Parathyroid adenoma (tissue), 2 donors: ENCODE data around the gene ADGRL3.

ENCODE experiments used
- H2AFZ ChIP-seq: fragments of 300-600 bp; sonication (generic); one replicate; pipeline ENCODE4 v1.7.0; 2017; ENCODE audit warnings: antibody characterized with exemption, mild to moderate bottlenecking
- H3K27ac ChIP-seq: fragments of 300-600 bp; sonication (generic); one replicate; pipeline ENCODE4 v1.7.0; 2017
- H3K27me3 ChIP-seq: fragments of 300-600 bp; sonication (generic); one replicate; pipeline ENCODE4 v1.7.0; 2017; ENCODE audit warnings: low read length; ENCODE audit not compliant: control insufficient read depth, insufficient read depth
- H3K36me3 ChIP-seq: fragments of 300-600 bp; sonication (generic); one replicate; pipeline ENCODE4 v1.7.0; 2017; ENCODE audit warnings: low read length; ENCODE audit not compliant: control insufficient read depth, insufficient read depth
- H3K4me1 ChIP-seq: fragments of 300-600 bp; sonication (generic); one replicate; pipeline ENCODE4 v1.7.0; 2017; ENCODE audit warnings: control low read depth
- H3K4me2 ChIP-seq: fragments of 300-600 bp; sonication (generic); one replicate; pipeline ENCODE4 v1.7.0; 2017; ENCODE audit warnings: low read length
- H3K4me3 ChIP-seq: fragments of 300-600 bp; sonication (generic); one replicate; pipeline ENCODE4 v1.7.0; 2017; ENCODE audit warnings: low read depth, low read length
- H3K79me2 ChIP-seq: fragments of 300-600 bp; sonication (generic); one replicate; pipeline ENCODE4 v1.7.0; 2017; ENCODE audit warnings: control low read depth
- H3K9ac ChIP-seq: fragments of 300-600 bp; sonication (generic); one replicate; pipeline ENCODE4 v1.7.0; 2017; ENCODE audit warnings: mild to moderate bottlenecking
- H3K9me3 ChIP-seq: fragments of 300-600 bp; sonication (generic); one replicate; pipeline ENCODE4 v1.7.0; 2017; ENCODE audit warnings: low read length; ENCODE audit not compliant: control insufficient read depth
- TF ChIP-seq, protein P1 (sequence below): fragments of 300-600 bp; sonication (generic); IDR thresholded peaks from one replicate; pipeline ENCODE4 v1.7.0; 2017; ENCODE audit warnings: antibody characterized with exemption, mild to moderate bottlenecking
- donor health status: primary hyperparathyroidism.

Gene ADGRL3

GRCh38 chr4:61301271-61301670, 101.1 kb downstream of the ADGRL3 start:
- TF ChIP-seq, protein P1, sequence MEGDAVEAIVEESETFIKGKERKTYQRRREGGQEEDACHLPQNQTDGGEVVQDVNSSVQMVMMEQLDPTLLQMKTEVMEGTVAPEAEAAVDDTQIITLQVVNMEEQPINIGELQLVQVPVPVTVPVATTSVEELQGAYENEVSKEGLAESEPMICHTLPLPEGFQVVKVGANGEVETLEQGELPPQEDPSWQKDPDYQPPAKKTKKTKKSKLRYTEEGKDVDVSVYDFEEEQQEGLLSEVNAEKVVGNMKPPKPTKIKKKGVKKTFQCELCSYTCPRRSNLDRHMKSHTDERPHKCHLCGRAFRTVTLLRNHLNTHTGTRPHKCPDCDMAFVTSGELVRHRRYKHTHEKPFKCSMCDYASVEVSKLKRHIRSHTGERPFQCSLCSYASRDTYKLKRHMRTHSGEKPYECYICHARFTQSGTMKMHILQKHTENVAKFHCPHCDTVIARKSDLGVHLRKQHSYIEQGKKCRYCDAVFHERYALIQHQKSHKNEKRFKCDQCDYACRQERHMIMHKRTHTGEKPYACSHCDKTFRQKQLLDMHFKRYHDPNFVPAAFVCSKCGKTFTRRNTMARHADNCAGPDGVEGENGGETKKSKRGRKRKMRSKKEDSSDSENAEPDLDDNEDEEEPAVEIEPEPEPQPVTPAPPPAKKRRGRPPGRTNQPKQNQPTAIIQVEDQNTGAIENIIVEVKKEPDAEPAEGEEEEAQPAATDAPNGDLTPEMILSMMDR, result no peak
- Histone ChIP-seq H2AFZ (no peak overlapping the region), H3K4me3 (no peak overlapping the region), H3K27ac (no peak overlapping the region), H3K9me3 (no peaks in the 10 kb centered on the region), H3K27me3 (no peaks in the 10 kb centered on the region), H3K79me2 (no peaks in the 10 kb centered on the region), H3K4me1 (no peaks in the 10 kb centered on the region), H3K4me2 (no peak overlapping the region), H3K9ac (no peak overlapping the region), H3K36me3 (no peaks in the 10 kb centered on the region)

DNA sequence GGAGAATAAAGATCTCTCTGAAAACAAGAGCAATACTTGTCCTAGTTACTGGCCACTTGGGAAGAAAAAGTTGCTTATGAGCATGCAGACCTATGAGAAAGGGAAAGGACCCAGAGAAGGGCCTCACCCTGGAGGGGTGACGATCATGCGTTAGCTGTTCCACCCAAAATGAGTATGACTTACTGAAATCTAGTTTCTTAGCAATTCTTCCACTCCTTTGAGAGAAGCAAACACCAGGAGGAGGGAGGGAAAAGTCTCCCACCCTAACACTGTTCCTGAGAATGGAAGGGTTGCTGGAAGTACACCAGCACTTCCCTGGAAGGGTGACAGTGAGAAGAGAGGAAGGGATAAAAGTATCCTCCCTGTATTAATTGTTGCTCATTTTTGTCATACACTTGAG, 107.9 kb downstream of the ADGRL3 start:
- Histone ChIP-seq H3K9ac (no peak overlapping the region), H3K4me3 (no peak overlapping the region), H3K9me3 (no peaks in the 10 kb centered on the region), H2AFZ (no peak overlapping the region), H3K79me2 (no peaks in the 10 kb centered on the region), H3K36me3 (no peaks in the 10 kb centered on the region), H3K4me1 (no peaks in the 10 kb centered on the region), H3K27me3 (no peaks in the 10 kb centered on the region), H3K27ac (no peak overlapping the region), H3K4me2 (no peak overlapping the region)
- TF ChIP-seq, protein P1, result no peak

- no peak overlapping the region for H3K4me2 ChIP-seq
- no peak overlapping the region for H3K27ac ChIP-seq
- no peak overlapping the region for H2AFZ ChIP-seq
- TF ChIP-seq, protein P1, result no peak
- H3K4me1 ChIP-seq, result no peaks in the 10 kb centered on the region
- H3K79me2 ChIP-seq, result no peaks in the 10 kb centered on the region
- no peaks in the 10 kb centered on the region for H3K27me3 ChIP-seq
- no peak overlapping the region for H3K9ac ChIP-seq
- no peaks in the 10 kb centered on the region for H3K9me3 ChIP-seq
- H3K36me3 ChIP-seq, result no peaks in the 10 kb centered on the region
- no peak overlapping the region for H3K4me3 ChIP-seq
Measured at GRCh38 chr4:61309616-61310015, 109.5 kb downstream of the ADGRL3 start.

GRCh38 chr4:61312526-61312925, 112.4 kb downstream of the ADGRL3 start:
- Histone ChIP-seq H3K9me3 (no peaks in the 10 kb centered on the region), H3K4me2 (no peak overlapping the region), H3K79me2 (no peaks in the 10 kb centered on the region), H3K27me3 (no peaks in the 10 kb centered on the region), H2AFZ (no peak overlapping the region), H3K4me3 (no peak overlapping the region), H3K36me3 (no peaks in the 10 kb centered on the region), H3K27ac (no peak overlapping the region), H3K4me1 (no peaks in the 10 kb centered on the region), H3K9ac (no peak overlapping the region)
- TF ChIP-seq, protein P1, result no peak

GRCh38 chr4:61318431-61318830, 118.3 kb downstream of the ADGRL3 start:
- no peaks in the 10 kb centered on the region for H3K79me2 ChIP-seq
- no peak overlapping the region for H3K27ac ChIP-seq
- no peak overlapping the region for H2AFZ ChIP-seq
- H3K4me1 ChIP-seq, result no peaks in the 10 kb centered on the region
- no peaks in the 10 kb centered on the region for H3K27me3 ChIP-seq
- H3K4me3 ChIP-seq, result no peak overlapping the region
- TF ChIP-seq, protein P1, result no peak
- H3K36me3 ChIP-seq, result no peaks in the 10 kb centered on the region
- H3K4me2 ChIP-seq, result no peak overlapping the region
- H3K9ac ChIP-seq, result no peak overlapping the region
- no peaks in the 10 kb centered on the region for H3K9me3 ChIP-seq
